Right cardiac atrium (tissue), 5 donors: ENCODE measurements around the gene VSIG10L2. TPM values are rescaled to one million over a fixed set of nuclear protein-coding genes. Genes with fewer than 3 reads are reported as not detected.
"Not testable (repeated sequence)": the region's sequence is repeated elsewhere in the genome, so short reads cannot be mapped to it uniquely, and the experiment has no call there.

ENCODE experiments used
- ATAC-seq, 2 donors: fragments of 200-7000 bp; cut with Tn5 transposase; one replicate each; pipeline versions ENCODE4 v1.8.0 to v1.9.1; 2020; ENCODE audit warnings: moderate library complexity in 2 of 2, mild to moderate bottlenecking in 1 of 2
- DNase-seq, 3 donors: peaks; one replicate each; pipeline ENCODE4 v3.0.0-alpha.2; 2020
- H3K27ac ChIP-seq: one replicate; pipeline ENCODE4 v1.5.1; 2013; ENCODE audit warnings: mild to moderate bottlenecking, low read length, control low read depth, moderate library complexity
- H3K27me3 ChIP-seq: one replicate; pipeline ENCODE4 v1.6.1; 2013; ENCODE audit not compliant: control insufficient read depth, insufficient read depth
- H3K4me1 ChIP-seq: one replicate; pipeline ENCODE4 v1.6.1; 2013; ENCODE audit warnings: low read length; ENCODE audit not compliant: control insufficient read depth, insufficient read depth
- H3K4me3 ChIP-seq: one replicate; pipeline ENCODE4 v1.5.1; 2013; ENCODE audit warnings: low read length, control low read depth
- H3K9me3 ChIP-seq: one replicate; pipeline ENCODE4 v1.6.1; 2013; ENCODE audit warnings: low read length; ENCODE audit not compliant: control insufficient read depth
- WGBS: extraction: QIAGEN DNeasy Blood & Tissue Kit; methylation state at CpG from one replicate; pipeline ENCODE4 v1.1.7; 2013; 5-methylcytosine and 5-hydroxymethylcytosine counted together
- intact Hi-C, 4 donors: fragments of 100-400 bp; cut with DNase I; formaldehyde crosslinking; loops; one replicate each; pipeline versions ENCODE4 v1.11.0 to v1.14.0; 2022 to 2023
- long read RNA-seq, 4 donors: library from polyadenylated mRNA; unstranded; transcript quantifications; one replicate each; pipeline ENCODE4 v2.0.0, GENCODE V29; 2020 to 2021
- polyA plus RNA-seq: library from polyadenylated mRNA; stranded (reverse); fragments of 200-250 nt; gene quantifications from one replicate; pipeline ENCODE4 v1.2.3, GENCODE V29; 2013
- total RNA-seq, 4 donors: library from RNA; stranded (reverse); fragmentation: NEBNext Ultra II Directional; extraction: Animal tissue kit (Norgen Biotek cat#: 25700); gene quantifications; one replicate each; pipeline ENCODE4 v1.2.1, GENCODE V29; 2021
- donor health status: healthy with polysubstance abuse.
- donor health status: DM: no; HTN: yes; CAD: no.
- donor health status: DM: no; HTN: no; CAD: no.
- donor health status: DM: no; HTN: yes; CAD: no; lungs with severe emphysema.
- donor health status: DM: yes; HTN: yes; CAD: no.

VSIG10L2 gene
- under 1 TPM in 1 of 4 donors, not detected in 3; 0.50 TPM for total RNA-seq
- 0.29 TPM for polyA plus RNA-seq
- long read RNA-seq, donor 1, partial matches to known transcripts = 0 of 2 reads
- long read RNA-seq, donor 1, other reads (novel, unspliced or antisense) = 2 of 2 reads
- long read RNA-seq, donor 2 = 0 reads
- long read RNA-seq, donor 3, partial matches to known transcripts = 1 of 1 reads
- long read RNA-seq, donor 3, other reads (novel, unspliced or antisense) = 0 of 1 reads
- long read RNA-seq, donor 4 = 0 reads

DNA sequence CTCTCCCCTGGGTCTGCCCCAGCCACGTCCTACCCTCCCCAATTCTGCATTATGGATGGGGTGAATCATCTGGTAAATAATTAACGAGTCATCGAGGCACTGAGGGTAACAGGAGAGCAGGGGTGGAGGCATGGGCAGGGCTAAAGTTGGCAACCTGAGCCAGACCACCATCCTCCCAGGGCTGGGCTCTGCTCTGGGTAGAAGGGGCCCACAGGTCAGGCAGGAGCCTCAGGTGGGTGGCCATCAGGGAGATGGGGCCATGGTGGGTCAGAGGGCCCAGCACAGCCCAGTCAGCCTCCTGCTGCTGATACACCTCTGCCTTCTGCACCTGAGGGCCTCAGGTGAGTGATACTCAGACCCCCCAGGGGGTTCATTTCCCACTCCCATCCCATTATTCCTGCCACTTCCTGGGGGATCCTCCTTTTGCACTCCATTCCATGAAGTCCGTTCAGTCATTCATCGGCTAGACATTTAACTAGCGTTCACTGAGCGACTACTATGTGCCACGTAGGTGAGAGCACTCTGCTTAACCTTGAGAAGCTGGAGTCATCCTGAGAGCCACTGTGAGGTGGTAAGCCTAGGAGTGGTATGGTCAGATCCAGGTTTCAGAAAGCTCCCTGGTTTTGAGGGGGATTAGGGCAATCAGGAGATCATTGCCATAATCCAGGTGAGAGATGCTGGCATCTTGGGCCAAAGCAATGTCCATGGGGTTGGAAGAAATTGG, at the start of gene VSIG10L2:
Gene VSIG10L2, plus strand, starts transcription at position 248 of the 724 bp plus-strand sequence. Its CDS starts 12 bp downstream, at position 260.
- no peak within 1 kb of the TSS for H3K4me3 ChIP-seq
- H3K4me1 ChIP-seq = peaks cover 1% of the 10 kb centered on the region
- H3K9me3 ChIP-seq = no peaks in the 10 kb centered on the region
- WGBS = 87% methylated on average over 8 of the region's 8 CpGs
- H3K27me3 ChIP-seq = no peaks in the 10 kb centered on the region
- intact Hi-C loops = loop anchor here in 2 of 4 donors (10.0 kb wide), 2 partner anchors 89 to 239 kb away; no protein-coding TSS in a partner anchor
- DNase-seq (no peak), ATAC-seq (no peak)
- no peak within 1 kb of the TSS for H3K27ac ChIP-seq

DNA sequence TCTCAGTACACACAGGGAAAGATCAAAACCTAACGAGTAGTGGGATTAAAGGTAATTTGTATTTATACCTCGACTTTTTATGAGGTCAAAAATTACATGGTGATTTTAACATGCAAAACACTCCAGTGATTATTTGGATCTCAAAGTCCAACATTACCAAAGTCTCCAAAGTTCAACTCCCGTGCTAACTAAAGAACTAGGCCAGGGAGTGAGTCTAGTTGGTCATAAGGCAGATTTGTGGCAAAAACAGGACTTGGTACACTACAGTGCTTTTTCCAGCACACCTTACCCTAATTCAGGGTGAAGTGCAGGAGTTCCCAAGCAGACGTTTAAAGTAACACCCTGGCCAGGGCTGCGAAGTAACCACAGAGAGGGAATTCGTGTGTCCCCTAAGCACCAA, 44.0 kb upstream of the VSIG10L2 start:
- Histone ChIP-seq H3K27me3 (no peaks in the 10 kb centered on the region), H3K9me3 (no peaks in the 10 kb centered on the region), H3K4me1 (peaks cover 2% of the 10 kb centered on the region), H3K27ac (no peak overlapping the region), H3K4me3 (no peak overlapping the region)
- 86% methylated on average over 6 of the region's 6 CpGs for WGBS
- intact Hi-C loops = no loop called here
- DNase-seq (no peak), ATAC-seq (no peak)

DNA sequence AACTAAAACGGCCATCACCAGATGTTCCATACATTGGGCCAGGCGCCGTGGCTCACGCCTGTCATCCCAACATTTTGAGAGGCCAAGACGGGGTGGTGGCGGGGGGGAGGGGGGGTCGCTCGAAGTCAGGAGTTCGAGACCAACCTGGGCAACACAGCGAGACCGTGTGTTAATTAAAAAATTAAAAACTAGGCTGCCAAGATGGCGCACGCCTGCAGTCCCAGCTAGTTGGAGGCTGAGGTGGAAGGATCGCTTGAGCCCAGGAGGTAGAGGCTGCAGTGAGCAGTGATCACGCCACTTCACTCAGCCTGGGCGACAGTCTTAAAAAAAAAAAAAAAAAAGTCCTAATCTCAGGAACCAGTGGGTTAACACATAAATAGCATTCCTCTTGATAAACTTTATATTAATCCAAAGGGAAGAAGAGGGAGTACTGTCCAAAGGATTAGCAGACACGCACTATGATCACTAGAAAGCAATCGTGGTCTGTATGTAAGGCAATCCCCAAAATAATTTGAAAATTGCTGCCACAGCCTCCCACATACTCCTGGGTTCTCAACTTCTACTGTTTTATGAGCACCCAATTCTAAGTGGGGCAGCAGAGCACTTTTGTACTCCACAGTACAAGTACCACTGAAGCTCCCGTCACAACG, 43.4 kb upstream of the VSIG10L2 start:
- H3K4me3 ChIP-seq = peak overlapping the region; percentile 89
- H3K9me3 ChIP-seq = no peaks in the 10 kb centered on the region
- DNase-seq = no peak
- whole genome bisulfite sequencing = 53% methylated on average over 20 of the region's 20 CpGs
- peaks cover 2% of the 10 kb centered on the region for H3K4me1 ChIP-seq
- H3K27me3 ChIP-seq = no peaks in the 10 kb centered on the region
- ATAC-seq = peak in 1 of 2 donors; percentile 35
- H3K27ac ChIP-seq = peak overlapping the region; percentile 72
- intact Hi-C loops = no loop called here

DNA sequence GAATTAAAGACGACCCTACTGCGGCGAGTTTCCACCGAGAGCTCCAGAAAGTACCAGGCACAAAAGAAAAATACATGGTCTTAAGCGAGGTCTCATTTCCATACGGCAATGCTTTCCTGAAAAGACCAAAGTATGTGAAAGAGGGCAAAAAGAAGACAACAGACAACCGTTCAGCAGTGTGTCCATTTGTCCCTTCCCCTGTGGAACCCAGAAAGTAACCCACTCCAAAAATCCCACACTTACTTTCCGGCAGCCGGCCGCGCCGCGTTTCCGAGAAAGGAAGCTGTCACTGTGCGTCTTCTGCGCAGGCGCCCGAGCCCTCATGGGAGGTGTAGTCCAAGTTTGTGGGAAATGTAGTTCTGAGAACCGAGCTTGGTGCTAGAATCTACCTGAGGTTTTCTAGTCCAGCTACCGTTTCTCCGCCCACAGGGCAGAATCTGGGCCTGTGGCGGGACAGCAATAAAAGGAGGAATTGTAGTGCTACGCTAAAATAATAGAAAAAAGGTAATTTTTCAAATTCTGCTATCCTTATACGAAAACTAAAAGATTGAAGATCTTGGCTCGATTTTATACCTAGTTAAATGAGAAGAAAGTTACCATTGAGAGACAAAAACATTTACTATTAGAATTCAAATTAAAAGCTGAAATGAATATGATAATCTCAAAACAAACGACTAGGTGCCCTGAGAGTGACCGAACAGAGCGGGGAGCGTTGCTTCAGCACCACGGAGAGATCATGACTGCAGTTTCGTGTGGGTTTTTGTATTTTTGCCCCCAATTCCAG, 42.7 kb upstream of the VSIG10L2 start, which contains the start of gene PUS3:
Gene PUS3, minus strand, starts transcription at position 280 of the 784 bp plus-strand sequence. CDS start 6,922 bp downstream, outside the sequence.
- Histone ChIP-seq H3K4me1 (peaks cover 2% of the 10 kb centered on the region), H3K27ac (peak within 1 kb of the TSS; percentile 72), H3K9me3 (no peaks in the 10 kb centered on the region), H3K27me3 (no peaks in the 10 kb centered on the region), H3K4me3 (peak within 1 kb of the TSS; percentile 89)
- DNase-seq (peak; percentile 93 to 97 (median 96)), ATAC-seq (peak; percentile 94 to 95)
- intact Hi-C loops = no loop called here
- WGBS = 2% methylated on average over 31 of the region's 31 CpGs

- peak in 2 of 3 donors; percentile 33 to 63 for DNase-seq
- ATAC-seq = peak; percentile 38 to 68
- Histone ChIP-seq H3K27me3 (no peaks in the 10 kb centered on the region), H3K27ac (no peak within 1 kb of the TSS), H3K9me3 (no peaks in the 10 kb centered on the region), H3K4me3 (peak within 1 kb of the TSS; percentile 89), H3K4me1 (peaks cover 2% of the 10 kb centered on the region)
- intact Hi-C loops = no loop called here
- 3% methylated on average over 81 of the region's 81 CpGs for WGBS
These were observed 41.9 kb upstream of the VSIG10L2 start, which contains the start of gene DDX25 for GRCh38 chr11:125903711-125904659. Gene DDX25, plus strand, starts transcription at chr11:125904508. Its CDS starts 10 bp downstream, at chr11:125904518.

GRCh38 chr11:125904678-125905077, 41.2 kb upstream of the VSIG10L2 start:
- peak overlapping the region; percentile 89 for H3K4me3 ChIP-seq
- no peak for ATAC-seq
- 52% methylated on average over 11 of the region's 11 CpGs for WGBS
- DNase-seq = no peak
- H3K4me1 ChIP-seq = peaks cover 2% of the 10 kb centered on the region
- no peaks in the 10 kb centered on the region for H3K9me3 ChIP-seq
- intact Hi-C loops = no loop called here
- H3K27ac ChIP-seq = no peak overlapping the region
- H3K27me3 ChIP-seq = no peaks in the 10 kb centered on the region

GRCh38 chr11:125910226-125910849, 35.5 kb upstream of the VSIG10L2 start:
- Histone ChIP-seq H3K27me3 (no peaks in the 10 kb centered on the region), H3K4me3 (no peak overlapping the region), H3K4me1 (no peaks in the 10 kb centered on the region), H3K9me3 (no peaks in the 10 kb centered on the region), H3K27ac (no peak overlapping the region)
- intact Hi-C loops = no loop called here
- DNase-seq (no peak), ATAC-seq (no peak)
- WGBS = 68% methylated on average over 8 of the region's 8 CpGs

DNA sequence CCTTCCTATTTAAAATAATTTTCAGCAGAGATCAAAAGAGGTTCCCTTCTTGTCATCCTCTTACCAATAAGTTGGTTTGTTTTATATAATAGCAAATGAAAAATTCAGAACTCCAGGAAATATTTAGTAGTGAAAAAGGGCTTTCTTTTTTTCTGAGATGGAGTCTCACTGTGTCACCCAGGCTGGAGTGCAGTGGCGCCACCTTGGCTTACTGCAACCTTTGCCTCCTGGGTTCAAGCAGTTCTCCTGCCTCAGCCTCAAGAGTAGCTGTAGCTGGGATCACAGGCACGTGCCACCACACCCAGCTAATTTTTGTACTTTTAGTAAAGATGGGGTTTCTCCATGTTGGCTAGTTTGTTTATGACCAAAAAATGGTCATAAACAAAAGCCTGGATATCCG, 31.2 kb upstream of the VSIG10L2 start:
- WGBS = 84% methylated on average over 3 of the region's 3 CpGs
- DNase-seq, ATAC-seq, H3K9me3 ChIP-seq, intact Hi-C loops, H3K4me3 ChIP-seq, H3K4me1 ChIP-seq, H3K27me3 ChIP-seq, H3K27ac ChIP-seq: not testable (repeated sequence)

DNA sequence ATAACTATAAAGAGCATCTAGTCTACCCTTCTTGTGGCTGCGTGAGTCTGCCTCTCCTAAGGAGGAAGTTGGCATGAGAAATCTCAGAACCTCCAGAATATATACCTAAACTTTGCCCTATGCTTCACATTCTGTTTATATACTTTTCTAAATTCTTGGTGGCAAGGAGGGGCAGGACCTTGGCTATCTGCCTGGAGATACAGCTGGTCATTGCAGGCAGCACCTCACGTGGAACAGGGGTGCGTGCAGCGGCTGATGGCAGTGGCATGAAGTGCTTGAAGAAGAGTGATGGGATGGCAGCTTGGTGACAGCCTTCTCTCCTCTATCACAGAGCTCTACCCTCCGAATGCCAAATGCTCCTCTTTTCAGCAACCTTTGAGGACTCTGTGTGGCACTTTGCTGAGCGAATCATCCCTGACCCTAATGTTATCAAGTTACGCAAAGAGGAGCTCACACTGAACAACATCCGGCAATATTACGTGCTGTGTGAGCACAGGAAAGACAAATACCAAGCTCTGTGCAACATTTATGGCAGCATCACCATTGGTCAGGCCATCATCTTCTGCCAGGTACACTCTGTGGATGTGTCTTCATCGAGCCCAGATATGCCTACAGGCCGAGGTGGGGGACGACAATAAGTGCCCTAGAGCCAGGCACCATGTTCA, 29.0 kb upstream of the VSIG10L2 start:
- intact Hi-C loops = no loop called here
- no peaks in the 10 kb centered on the region for H3K4me1 ChIP-seq
- DNase-seq (no peak), ATAC-seq (no peak)
- H3K27me3 ChIP-seq = no peaks in the 10 kb centered on the region
- H3K4me3 ChIP-seq = no peak overlapping the region
- no peaks in the 10 kb centered on the region for H3K9me3 ChIP-seq
- WGBS = 63% methylated on average over 12 of the region's 12 CpGs
- no peak overlapping the region for H3K27ac ChIP-seq
